22Rv1 (cell line): ENCODE measurements around the gene KRTAP10-4.
A peak's percentile ranks its signal among the peaks of the same experiment; 100 is the strongest.
"Not testable (repeated sequence)": the region's sequence is repeated elsewhere in the genome, so short reads cannot be mapped to it uniquely, and the experiment has no call there.

Source experiments
- H3K27ac ChIP-seq: fragments of 450-650 bp; 2 replicates; pipeline ENCODE4 v1.5.1; 2017
- CTCF ChIP-seq: fragments of 450-650 bp; IDR thresholded peaks from 2 replicates; pipeline ENCODE4 v1.5.1; 2017; ENCODE audit warnings: mild to moderate bottlenecking
- ZFX ChIP-seq: fragments of 450-650 bp; IDR thresholded peaks from 2 replicates; pipeline ENCODE4 v1.6.1; 2017; ENCODE audit warnings: antibody characterized with exemption, borderline replicate concordance

The KRTAP10-4 gene

GRCh38 chr21:44601091-44601490 lies 27.6 kb downstream of the KRTAP10-4 start:
- TF ChIP-seq CTCF, result peak; percentile 26; the same call in 1 of the 2 replicates
- not testable (repeated sequence) for H3K27ac ChIP-seq

GRCh38 chr21:44601596-44602462 lies 28.3 kb downstream of the KRTAP10-4 start:
- TF ChIP-seq ZFX, result no peak
- no peak for TF ChIP-seq CTCF

GRCh38 chr21:44602463-44602850 lies 28.9 kb downstream of the KRTAP10-4 start:
- no peak overlapping the region for H3K27ac ChIP-seq
- TF ChIP-seq ZFX (no peak), CTCF (no peak)

More at GRCh38 chr21:44601596-44602462, 28.3 kb downstream of the KRTAP10-4 start:
- no peak overlapping the region for H3K27ac ChIP-seq

DNA sequence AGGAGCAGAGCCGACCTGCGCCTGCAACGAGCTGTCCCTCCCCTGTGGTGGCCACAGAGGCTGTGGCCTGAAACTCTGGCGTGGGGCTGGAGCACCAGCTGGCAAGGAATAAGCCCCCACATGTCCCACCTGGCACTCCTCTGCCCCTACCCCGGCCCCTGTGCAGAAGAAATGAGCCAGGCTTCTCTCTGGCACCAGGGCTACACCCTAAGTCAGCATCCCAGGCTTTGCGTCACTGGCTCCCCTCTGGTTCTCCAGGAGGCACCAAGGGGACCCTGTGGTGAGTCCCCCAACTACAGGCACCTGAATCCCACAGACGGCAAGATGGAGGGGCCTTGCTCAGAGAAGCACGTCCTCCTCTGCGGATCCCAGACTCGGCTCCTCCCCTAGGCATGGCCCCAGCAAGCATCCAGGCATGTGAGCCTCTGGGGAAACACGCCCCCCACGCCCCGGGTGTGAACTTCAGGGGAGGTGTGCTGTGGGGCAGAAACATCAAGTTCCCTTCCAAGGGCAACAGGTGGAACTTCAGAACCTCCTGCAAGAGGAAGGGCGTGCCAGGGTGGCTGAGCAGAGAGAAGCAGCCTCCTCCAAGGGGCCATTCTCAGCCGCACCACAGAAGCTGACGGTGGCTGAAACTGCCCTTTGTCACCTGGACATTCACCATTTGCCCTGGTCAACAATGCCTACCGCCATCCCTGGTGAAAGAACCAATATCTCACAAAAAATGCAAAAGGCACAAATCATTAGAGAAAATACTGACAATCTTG lies 29.8 kb downstream of the KRTAP10-4 start:
- TF ChIP-seq ZFX (no peak), CTCF (no peak)
- H3K27ac ChIP-seq, result no peak overlapping the region

GRCh38 chr21:44603911-44604310 lies 30.4 kb downstream of the KRTAP10-4 start:
- TF ChIP-seq ZFX (no peak), CTCF (no peak)
- no peak overlapping the region for H3K27ac ChIP-seq

DNA sequence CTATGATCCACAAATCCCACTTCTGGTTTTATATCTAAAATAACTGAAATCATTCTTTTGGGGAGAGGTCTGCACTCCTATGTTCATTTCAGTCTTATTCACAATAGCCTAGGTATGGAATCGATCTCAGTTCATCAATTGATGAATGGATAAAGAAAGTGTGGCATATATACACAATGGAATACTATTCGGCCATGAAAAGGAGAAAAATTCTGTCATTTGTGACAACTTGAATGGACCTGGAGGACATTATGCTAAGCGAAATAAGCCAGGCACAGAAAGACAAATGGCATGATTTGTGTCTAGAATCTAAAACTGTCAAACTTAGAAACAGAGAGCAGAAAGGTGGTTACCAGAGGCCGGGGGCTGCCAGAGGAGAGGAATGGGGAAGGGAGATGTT lies 33.0 kb downstream of the KRTAP10-4 start:
- H3K27ac ChIP-seq, result no peak overlapping the region
- TF ChIP-seq CTCF (no peak), ZFX (no peak)

- no peak for TF ChIP-seq CTCF
- TF ChIP-seq ZFX, result no peak
- H3K27ac ChIP-seq, result no peak overlapping the region
Measured at GRCh38 chr21:44609193-44609592, 35.7 kb downstream of the KRTAP10-4 start.

- not testable (repeated sequence) for H3K27ac ChIP-seq
Measured at GRCh38 chr21:44610157-44610843, 36.8 kb downstream of the KRTAP10-4 start.
